HCT116 (cell line): ENCODE data around the gene ANKHD1. TPM values are rescaled to one million over a fixed set of nuclear protein-coding genes. Genes with fewer than 3 reads are reported as not detected.

ENCODE experiments used
- ATAC-seq: fragments of 200-7000 bp; cut with Tn5 transposase; 2 replicates; pipeline ENCODE4 v1.9.1; 2020; ENCODE audit warnings: mild to moderate bottlenecking, moderate library complexity
- BruUV-seq: library from RNA; stranded (reverse); fragments of 400-500 nt; replicated peaks from 2 replicates; lab custom pipeline; 2021; lab: Mats Ljungman, UMichigan
- CTCF ChIA-PET: fragments of 300-600 bp; sonication (Branson Sonifier 250); formaldehyde crosslinking; loops from one replicate; lab custom pipeline; 2021; ENCODE audit warnings: antibody characterized with exemption; lab: Charles Lee
- POLR2A ChIA-PET: fragments of 300-600, 350-600 bp; sonication (Branson Sonifier 250); formaldehyde crosslinking; loops from one replicate; lab custom pipeline; 2021; ENCODE audit warnings: antibody characterized with exemption; lab: Charles Lee
- RAD21 ChIA-PET, 2 experiments: fragments of 300-600 bp; sonication (Branson Sonifier 250); formaldehyde crosslinking; loops; one replicate each; lab custom pipeline; 2023; ENCODE audit warnings: low total read pairs in 2 of 2; ENCODE audit not compliant: uncharacterized antibody in 2 of 2, unreplicated experiment in 2 of 2, low non-redundant PET in 1 of 2; lab: Charles Lee
- DNase-seq: peaks from one replicate; pipeline ENCODE4 v3.0.0-alpha.2; 2010; ENCODE audit warnings: low read depth, low spot score
- H2AFZ ChIP-seq: fragments of 200-600 bp; shearing (Covaris generic), sonication (generic); 2 replicates; pipeline ENCODE4 v1.6.1; 2017; ENCODE audit warnings: low read depth, mixed run types, mixed read lengths, antibody characterized with exemption, low read length; ENCODE audit not compliant: poor library complexity, severe bottlenecking
- H3K27ac ChIP-seq: 2 replicates; pipeline ENCODE4 v1.5.1; 2012; ENCODE audit warnings: low read depth, low read length
- H3K27me3 ChIP-seq: fragments of 200-600 bp; sonication (generic); 2 replicates; pipeline ENCODE4 v1.6.1; 2016; ENCODE audit warnings: mixed run types, low read length, mixed read lengths; ENCODE audit not compliant: insufficient read depth
- H3K36me3 ChIP-seq, 2 experiments: fragments of 200-500 bp in 1 of 2; fragments of 200-600 bp in 1 of 2; sonication (Bioruptor generic) in 1 of 2; sonication (generic) in 1 of 2; 2 replicates each; pipeline versions ENCODE4 v1.5.1 to v1.6.1; 2014 to 2016; ENCODE audit warnings: low read length in 2 of 2, inconsistent platforms in 1 of 2, mixed read lengths in 1 of 2, mixed run types in 1 of 2; ENCODE audit not compliant: insufficient read depth in 2 of 2, control insufficient read depth in 1 of 2
- H3K4me1 ChIP-seq, 2 experiments: fragments of 200-600 bp in 1 of 2; sonication (generic) in 1 of 2; 2 replicates each; pipeline versions ENCODE4 v1.5.1 to v1.6.1; 2012 to 2017; ENCODE audit warnings: low read length in 2 of 2, inconsistent platforms in 1 of 2, mild to moderate bottlenecking in 1 of 2, mixed read lengths in 1 of 2, mixed run types in 1 of 2, moderate library complexity in 1 of 2; ENCODE audit not compliant: insufficient read depth in 2 of 2, control insufficient read depth in 1 of 2
- H3K4me2 ChIP-seq: fragments of 200-600 bp; sonication (generic); 2 replicates; pipeline ENCODE4 v1.6.1; 2017; ENCODE audit warnings: mixed run types, low read length, mixed read lengths
- H3K4me3 ChIP-seq, 2 experiments: fragments of 200-600 bp in 1 of 2; sonication (generic) in 1 of 2; replicated peaks in 1 of 2; 2 replicates each; pipeline ENCODE4 v1.5.1; 2011 to 2016; ENCODE audit warnings: low read length in 2 of 2, control low read depth in 1 of 2, low read depth in 1 of 2, mild to moderate bottlenecking in 1 of 2, mixed read lengths in 1 of 2, mixed run types in 1 of 2
- H3K79me2 ChIP-seq: fragments of 200-600 bp; sonication (generic); 2 replicates; pipeline ENCODE4 v1.6.1; 2017; ENCODE audit warnings: mild to moderate bottlenecking, mixed run types, low read length, moderate library complexity, mixed read lengths; ENCODE audit not compliant: insufficient read depth
- H3K9ac ChIP-seq: fragments of 200-600 bp; sonication (generic); 2 replicates; pipeline ENCODE4 v1.6.1; 2016; ENCODE audit warnings: low read length, mixed read lengths
- H3K9me2 ChIP-seq: fragments of 200-600 bp; sonication (generic), shearing (Covaris generic); 2 replicates; pipeline ENCODE4 v1.6.1; 2017; ENCODE audit warnings: mixed run types, mild to moderate bottlenecking, moderate library complexity; ENCODE audit not compliant: insufficient read depth
- H3K9me3 ChIP-seq, 2 experiments: fragments of 200-500 bp in 1 of 2; fragments of 200-600 bp in 1 of 2; sonication (Bioruptor generic) in 1 of 2; sonication (generic) in 1 of 2; 2 replicates each; pipeline ENCODE4 v1.6.1; 2014 to 2017; ENCODE audit warnings: low read length in 2 of 2, mixed read lengths in 2 of 2, inconsistent platforms in 1 of 2, low read depth in 1 of 2, mild to moderate bottlenecking in 1 of 2, mixed run types in 1 of 2, moderate library complexity in 1 of 2; ENCODE audit not compliant: control insufficient read depth in 1 of 2, insufficient read depth in 1 of 2
- H4K20me1 ChIP-seq: fragments of 200-600 bp; sonication (generic), shearing (Covaris generic); 2 replicates; pipeline ENCODE4 v1.6.1; 2017; ENCODE audit warnings: mixed run types, mild to moderate bottlenecking, moderate library complexity; ENCODE audit not compliant: insufficient read depth
- CEBPB ChIP-seq: IDR thresholded peaks from 2 replicates; pipeline ENCODE4 v1.6.1; 2012; ENCODE audit warnings: low read depth
- FOSL1 ChIP-seq: IDR thresholded peaks from 2 replicates; pipeline ENCODE4 v1.6.1; 2012; ENCODE audit warnings: low read depth
- POLR2A ChIP-seq: IDR thresholded peaks from 2 replicates; pipeline ENCODE4 v1.7.0; 2011; ENCODE audit warnings: borderline replicate concordance; ENCODE audit not compliant: insufficient read depth, insufficient read length; ENCODE audit errors: extremely low read depth
- POLR2AphosphoS5 ChIP-seq: IDR thresholded peaks from 2 replicates; pipeline ENCODE4 v1.6.1; 2011; ENCODE audit warnings: mild to moderate bottlenecking, low read depth, low read length, moderate library complexity
- YY1 ChIP-seq: IDR thresholded peaks from 2 replicates; pipeline ENCODE4 v1.6.1; 2011; ENCODE audit warnings: low read length, low read depth, moderate library complexity, mild to moderate bottlenecking; ENCODE audit not compliant: insufficient replicate concordance; ENCODE audit errors: extremely low read depth
- ZBTB33 ChIP-seq: IDR thresholded peaks from 2 replicates; pipeline ENCODE4 v1.6.1; 2011; ENCODE audit warnings: mild to moderate bottlenecking, low read length, moderate library complexity; ENCODE audit not compliant: insufficient replicate concordance; ENCODE audit errors: extremely low read depth
- ZFX ChIP-seq: fragments of 450-650 bp; IDR thresholded peaks from 2 replicates; pipeline ENCODE4 v1.6.1; 2017
- intact Hi-C: fragments of 100-400 bp; cut with micrococcal nuclease; formaldehyde crosslinking; loops from 2 replicates; pipeline ENCODE4 v1.10.0; 2022
- total RNA-seq: library from RNA; stranded (reverse); gene quantifications from one replicate; pipeline ENCODE4 v1.2.1, GENCODE V29; 2021; ENCODE audit not compliant: unreplicated experiment

The ANKHD1 gene
- total RNA-seq, 1 experiment from 2014 or later = 80.8 TPM

DNA sequence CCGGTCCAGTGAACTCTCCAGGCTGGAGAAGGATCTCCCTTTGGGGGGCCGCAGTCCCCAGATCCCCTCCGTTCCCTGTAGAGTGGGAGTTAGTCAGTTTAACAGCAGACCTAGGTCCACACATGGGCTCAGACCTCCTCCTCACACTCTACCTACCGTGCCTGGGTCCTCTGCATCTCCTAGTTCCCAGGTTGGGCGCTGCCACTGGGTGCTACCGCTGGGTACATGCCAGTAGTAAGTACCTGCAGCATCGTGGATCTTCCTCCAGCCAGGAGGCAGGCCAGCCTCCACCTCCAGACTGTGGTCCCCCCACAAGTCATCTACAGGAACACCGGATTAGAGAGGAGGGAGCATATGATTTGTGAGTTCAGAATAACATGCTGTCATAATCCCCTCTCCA, 162.0 kb downstream of the ANKHD1 start:
- intact Hi-C loops = loop anchor here (5.0 kb wide), 1 partner anchor 74 kb away; the partner anchor contains the start of gene TMCO6
- no peaks in the 10 kb centered on the region for H4K20me1 ChIP-seq
- H2AFZ ChIP-seq = no peak overlapping the region
- no peaks in the 10 kb centered on the region for H3K27me3 ChIP-seq
- POLR2A ChIA-PET = no interaction called here
- DNase-seq (no peak), ATAC-seq (no peak)
- peaks cover 27% of the 10 kb centered on the region for H3K79me2 ChIP-seq
- H3K9me3 ChIP-seq = no peaks in the 10 kb centered on the region
- no peaks in the 10 kb centered on the region for H3K9me2 ChIP-seq
- CTCF ChIA-PET = no interaction called here
- RAD21 ChIA-PET = no interaction called here
- peak overlapping the region; percentile 91 for H3K4me2 ChIP-seq
- H3K4me3 ChIP-seq = peak overlapping the region; percentile 86 to 88
- H3K27ac ChIP-seq = peak overlapping the region; percentile 63
- peak overlapping the region; percentile 89 for H3K9ac ChIP-seq
- no peak for TF ChIP-seq FOSL1
- BruUV-seq = TSS peak; percentile 68
- H3K4me1 ChIP-seq = peaks cover 7 to 19% of the 10 kb centered on the region in 2 experiments; a peak in 3 of 4 replicates
- peaks cover 0 to 15% of the 10 kb centered on the region in 2 experiments; a peak in 2 of 4 replicates for H3K36me3 ChIP-seq

- H3K27ac ChIP-seq = peak within 1 kb of the TSS; percentile 63
- ChIA-PET POLR2A (no interaction called here), RAD21 (no interaction called here), CTCF (no interaction called here)
- peak; percentile 89 for ATAC-seq
- peaks cover 0 to 15% of the 10 kb centered on the region in 2 experiments; a peak in 3 of 4 replicates for H3K36me3 ChIP-seq
- no TSS peak for BruUV-seq
- H4K20me1 ChIP-seq = no peaks in the 10 kb centered on the region
- H3K9ac ChIP-seq = peak within 1 kb of the TSS; percentile 89
- no peak within 1 kb of the TSS for H2AFZ ChIP-seq
- peaks cover 7 to 19% of the 10 kb centered on the region in 2 experiments; a peak in 3 of 4 replicates for H3K4me1 ChIP-seq
- H3K9me3 ChIP-seq = no peaks in the 10 kb centered on the region
- TF ChIP-seq POLR2AphosphoS5 (peak; percentile 81), ZBTB33 (peak; percentile 38), CEBPB (no peak), ZFX (0 out of 2 replicates have a peak, but pooled peaks have one; percentile 31), POLR2A (peak; percentile 54), YY1 (peak; percentile 99)
- H3K4me3 ChIP-seq = peak within 1 kb of the TSS; percentile 86 to 88
- intact Hi-C loops = loop anchor here (5.0 kb wide), 1 partner anchor 73 kb away; the partner anchor contains the start of gene TMCO6
- H3K79me2 ChIP-seq = peaks cover 27% of the 10 kb centered on the region
- peak; percentile 95 for DNase-seq
- H3K27me3 ChIP-seq = no peaks in the 10 kb centered on the region
- no peaks in the 10 kb centered on the region for H3K9me2 ChIP-seq
- H3K4me2 ChIP-seq = peak within 1 kb of the TSS; percentile 91
These were observed 162.8 kb downstream of the ANKHD1 start, which contains the start of the genes APBB3 and SLC35A4 for GRCh38 chr5:140564196-140565023. Gene APBB3 (minus strand): TSS chr5:140564598. CDS start chr5:140564245, 353 bp downstream. Gene SLC35A4 (plus strand): TSS chr5:140564828. CDS start chr5:140567170, 2,342 bp downstream.
